GM11168 (cell line): ENCODE results near the gene RGL2.
"Not testable (repeated sequence)": the region's sequence is repeated elsewhere in the genome, so short reads cannot be mapped to it uniquely, and the experiment has no call there.

Source experiments
- in situ Hi-C: fragments of 300-500 bp; cut with MboI; formaldehyde crosslinking; loops from one replicate; pipeline ENCODE4 v1.12.0; 2022; ENCODE audit warnings: low sequenced_read_pairs; ENCODE audit not compliant: unreplicated experiment

Gene RGL2

GRCh38 chr6:33295621-33296369 lies 2.9 kb downstream of the RGL2 start:
- in situ Hi-C loops: no loop called here

- in situ Hi-C loops: no loop called here
Observed at GRCh38 chr6:33294086-33294823, 4.5 kb downstream of the RGL2 start.

GRCh38 chr6:33292996-33293682 lies 5.6 kb downstream of the RGL2 start:
- in situ Hi-C loops: no loop called here

- in situ Hi-C loops: no loop called here
Observed at GRCh38 chr6:33290459-33290858, 8.3 kb downstream of the RGL2 start.

- in situ Hi-C loops: no loop called here
Observed at GRCh38 chr6:33289784-33290315, 8.9 kb downstream of the RGL2 start.

GRCh38 chr6:33288921-33289783 lies 9.6 kb downstream of the RGL2 start, which contains the start of the genes PFDN6 and WDR46:
PFDN6 (plus strand) TSS chr6:33289601; CDS start chr6:33289857, 256 bp downstream.
WDR46 (minus strand) TSS chr6:33289239; CDS start chr6:33289170, 69 bp downstream.
- in situ Hi-C loops: no loop called here

GRCh38 chr6:33288141-33288920 lies 10.4 kb downstream of the RGL2 start:
- in situ Hi-C loops: no loop called here

GRCh38 chr6:33286946-33287914 lies 11.5 kb downstream of the RGL2 start:
- in situ Hi-C loops: no loop called here

- in situ Hi-C loops: not testable (repeated sequence)
Observed at GRCh38 chr6:33285214-33285613, 13.5 kb downstream of the RGL2 start.

GRCh38 chr6:33280539-33280938 lies 18.2 kb downstream of the RGL2 start:
- in situ Hi-C loops: no loop called here

GRCh38 chr6:33279971-33280511 lies 18.7 kb downstream of the RGL2 start:
- in situ Hi-C loops: no loop called here

GRCh38 chr6:33279257-33279695 lies 19.5 kb downstream of the RGL2 start:
- in situ Hi-C loops: no loop called here

- in situ Hi-C loops: no loop called here
Observed at GRCh38 chr6:33278810-33279209, 19.9 kb downstream of the RGL2 start.

GRCh38 chr6:33278392-33278741 lies 20.4 kb downstream of the RGL2 start:
- in situ Hi-C loops: no loop called here

GRCh38 chr6:33277663-33278391 lies 20.9 kb downstream of the RGL2 start:
- in situ Hi-C loops: no loop called here

- in situ Hi-C loops: no loop called here
Observed at GRCh38 chr6:33276864-33277662, 21.7 kb downstream of the RGL2 start, which contains the start of gene B3GALT4. B3GALT4 (plus strand) TSS chr6:33277123; CDS start chr6:33277420, 297 bp downstream.
